Measurements from ENCODE around the gene MKI67.

MKI67 gene

GRCh38 chr10:128160297-128160711 lies 34.1 kb upstream of the MKI67 start:
- H3K27ac ChIP-seq (replicated peaks; ENCODE audit: low read length) = no peak overlapping the region
- no CpG with 5 or more reads among the region's 6 CpGs for WGBS, 2 donors (ENCODE audit: extremely low coverage in 2 of 2, insufficient read length in 2 of 2, insufficient replicate concordance in 1 of 2)
- peaks cover 0 to under 1% of the 10 kb centered on the region in 2 donors for H3K4me1 ChIP-seq (ENCODE audit: control insufficient read depth in 2 of 2, insufficient read depth in 1 of 2, low read depth in 1 of 2, low read length in 2 of 2)
- H3K36me3 ChIP-seq (replicated peaks in 1 of 2; ENCODE audit: control insufficient read depth in 2 of 2, insufficient read depth in 2 of 2, low read length in 2 of 2) = no peaks in the 10 kb centered on the region
- peaks cover 0 to 27% (median 0%) of the 10 kb centered on the region in 3 experiments for H3K27me3 ChIP-seq (ENCODE audit: control insufficient read depth in 3 of 3, insufficient read depth in 3 of 3, low read depth in 1 of 3, low read length in 3 of 3)
- no peaks in the 10 kb centered on the region for H3K79me1 ChIP-seq (ENCODE audit: low read depth, low read length)
- no peak overlapping the region for H3K14ac ChIP-seq (ENCODE audit: low read length)
- no peak overlapping the region for H4K8ac ChIP-seq (ENCODE audit: low read depth, low read length)
- no peak overlapping the region for H2AK5ac ChIP-seq (ENCODE audit: low read depth, low read length)
- H2BK120ac ChIP-seq (ENCODE audit: low read depth, low read length) = no peak overlapping the region
- no peak overlapping the region for H3K23ac ChIP-seq (ENCODE audit: low read depth, low read length, poor library complexity)
- H2BK12ac ChIP-seq (ENCODE audit: low read length) = no peak overlapping the region
- no peak overlapping the region for H3K4me2 ChIP-seq (ENCODE audit: insufficient read depth, low read length, poor library complexity, severe bottlenecking)
- no peak overlapping the region for H2BK15ac ChIP-seq (ENCODE audit: low read length)
- no peaks in the 10 kb centered on the region for H3K9me3 ChIP-seq (replicated peaks in 1 of 2; ENCODE audit: control insufficient read depth in 2 of 2, insufficient read depth in 1 of 2, low read depth in 1 of 2, low read length in 2 of 2)
- H2BK5ac ChIP-seq (ENCODE audit: low read length) = no peak overlapping the region
- H3K9ac ChIP-seq (ENCODE audit: low read depth, low read length, poor library complexity) = no peak overlapping the region
- no peak overlapping the region for H2AFZ ChIP-seq (ENCODE audit: low read length)
- no peak overlapping the region for H3K4me3 ChIP-seq (ENCODE audit: low read length in 2 of 2)
- H4K91ac ChIP-seq (ENCODE audit: low read depth, low read length, poor library complexity) = no peak overlapping the region
- no peak overlapping the region for H3K4ac ChIP-seq (ENCODE audit: low read length)
- no peak overlapping the region for H3K18ac ChIP-seq (ENCODE audit: low read length)
- no peak for DNase-seq (ENCODE audit: low spot score)

GRCh38 chr10:128158021-128158795 lies 32.0 kb upstream of the MKI67 start:
- H3K23ac ChIP-seq (ENCODE audit: low read depth, low read length, poor library complexity) = no peak overlapping the region
- H2BK15ac ChIP-seq (ENCODE audit: low read length) = no peak overlapping the region
- H3K9ac ChIP-seq (ENCODE audit: low read depth, low read length, poor library complexity) = no peak overlapping the region
- no CpG with 5 or more reads among the region's 9 CpGs for WGBS, 2 donors (ENCODE audit: extremely low coverage in 2 of 2, insufficient read length in 2 of 2, insufficient replicate concordance in 1 of 2)
- no peak overlapping the region for H3K27ac ChIP-seq (replicated peaks; ENCODE audit: low read length)
- no peak overlapping the region for H3K4me3 ChIP-seq (ENCODE audit: low read length in 2 of 2)
- H3K4ac ChIP-seq (ENCODE audit: low read length) = no peak overlapping the region
- H2AFZ ChIP-seq (ENCODE audit: low read length) = no peak overlapping the region
- H3K36me3 ChIP-seq (replicated peaks in 1 of 2; ENCODE audit: control insufficient read depth in 2 of 2, insufficient read depth in 2 of 2, low read length in 2 of 2) = no peaks in the 10 kb centered on the region
- no peak overlapping the region for H2BK12ac ChIP-seq (ENCODE audit: low read length)
- no peak overlapping the region for H2BK5ac ChIP-seq (ENCODE audit: low read length)
- H3K9me3 ChIP-seq (replicated peaks in 1 of 2; ENCODE audit: control insufficient read depth in 2 of 2, insufficient read depth in 1 of 2, low read depth in 1 of 2, low read length in 2 of 2) = no peaks in the 10 kb centered on the region
- no peak overlapping the region for H2BK120ac ChIP-seq (ENCODE audit: low read depth, low read length)
- H3K14ac ChIP-seq (ENCODE audit: low read length) = no peak overlapping the region
- no peak for DNase-seq (ENCODE audit: low spot score)
- H3K79me1 ChIP-seq (ENCODE audit: low read depth, low read length) = no peaks in the 10 kb centered on the region
- H3K27me3 ChIP-seq (ENCODE audit: control insufficient read depth in 3 of 3, insufficient read depth in 3 of 3, low read depth in 1 of 3, low read length in 3 of 3) = peaks cover 0 to 23% (median 0%) of the 10 kb centered on the region in 3 experiments
- no peak overlapping the region for H4K8ac ChIP-seq (ENCODE audit: low read depth, low read length)
- H3K18ac ChIP-seq (ENCODE audit: low read length) = no peak overlapping the region
- no peak overlapping the region for H3K4me2 ChIP-seq (ENCODE audit: insufficient read depth, low read length, poor library complexity, severe bottlenecking)
- H4K91ac ChIP-seq (ENCODE audit: low read depth, low read length, poor library complexity) = no peak overlapping the region
- H2AK5ac ChIP-seq (ENCODE audit: low read depth, low read length) = no peak overlapping the region
- peaks cover 0 to 1% of the 10 kb centered on the region in 2 donors for H3K4me1 ChIP-seq (ENCODE audit: control insufficient read depth in 2 of 2, insufficient read depth in 1 of 2, low read depth in 1 of 2, low read length in 2 of 2)

- no peak overlapping the region for H3K9ac ChIP-seq (ENCODE audit: low read depth, low read length, poor library complexity)
- H3K14ac ChIP-seq (ENCODE audit: low read length) = no peak overlapping the region
- H2BK15ac ChIP-seq (ENCODE audit: low read length) = no peak overlapping the region
- H3K27me3 ChIP-seq (ENCODE audit: control insufficient read depth in 3 of 3, insufficient read depth in 3 of 3, low read depth in 1 of 3, low read length in 3 of 3) = peaks cover 0 to 30% (median 0%) of the 10 kb centered on the region in 3 experiments
- H3K23ac ChIP-seq (ENCODE audit: low read depth, low read length, poor library complexity) = no peak overlapping the region
- peaks cover 0 to 2% of the 10 kb centered on the region in 2 donors for H3K4me1 ChIP-seq (ENCODE audit: control insufficient read depth in 2 of 2, insufficient read depth in 1 of 2, low read depth in 1 of 2, low read length in 2 of 2)
- no peak overlapping the region for H2BK5ac ChIP-seq (ENCODE audit: low read length)
- H3K18ac ChIP-seq (ENCODE audit: low read length) = no peak overlapping the region
- no peak overlapping the region for H3K4me3 ChIP-seq (ENCODE audit: low read length in 2 of 2)
- WGBS, 2 donors (ENCODE audit: extremely low coverage in 2 of 2, insufficient read length in 2 of 2, insufficient replicate concordance in 1 of 2) = no CpG with 5 or more reads among the region's 9 CpGs
- H3K4ac ChIP-seq (ENCODE audit: low read length) = no peak overlapping the region
- H4K91ac ChIP-seq (ENCODE audit: low read depth, low read length, poor library complexity) = no peak overlapping the region
- no peak overlapping the region for H3K27ac ChIP-seq (replicated peaks; ENCODE audit: low read length)
- no peak for DNase-seq (ENCODE audit: low spot score)
- no peaks in the 10 kb centered on the region for H3K79me1 ChIP-seq (ENCODE audit: low read depth, low read length)
- no peak overlapping the region for H2BK120ac ChIP-seq (ENCODE audit: low read depth, low read length)
- no peak overlapping the region for H2BK12ac ChIP-seq (ENCODE audit: low read length)
- H4K8ac ChIP-seq (ENCODE audit: low read depth, low read length) = no peak overlapping the region
- H3K36me3 ChIP-seq (replicated peaks in 1 of 2; ENCODE audit: control insufficient read depth in 2 of 2, insufficient read depth in 2 of 2, low read length in 2 of 2) = no peaks in the 10 kb centered on the region
- no peaks in the 10 kb centered on the region for H3K9me3 ChIP-seq (replicated peaks in 1 of 2; ENCODE audit: control insufficient read depth in 2 of 2, insufficient read depth in 1 of 2, low read depth in 1 of 2, low read length in 2 of 2)
- no peak overlapping the region for H3K4me2 ChIP-seq (ENCODE audit: insufficient read depth, low read length, poor library complexity, severe bottlenecking)
- no peak overlapping the region for H2AK5ac ChIP-seq (ENCODE audit: low read depth, low read length)
- no peak overlapping the region for H2AFZ ChIP-seq (ENCODE audit: low read length)
Observed at GRCh38 chr10:128156999-128157755, 31.0 kb upstream of the MKI67 start.
